GM21737 (cell line): ENCODE measurements around the gene TUB.

Experiments
- ATAC-seq: cut with Tn5 transposase; IDR thresholded peaks from one replicate; pipeline ENCODE4 v1.9.1; 2021; ENCODE audit warnings: mild to moderate bottlenecking, moderate library complexity; ENCODE audit not compliant: unreplicated experiment

TUB gene

GRCh38 chr11:8080674-8081590, at the start of gene TUB:
TSS of gene TUB (plus strand) at chr11:8081211. CDS start at chr11:8081511, 300 bp downstream.
- ATAC-seq, result no peak

- ATAC-seq, result no peak
Observed at GRCh38 chr11:8031248-8032115, 49.5 kb upstream of the TUB start.

- ATAC-seq, result no peak
Observed at GRCh38 chr11:8032122-8032521, 48.9 kb upstream of the TUB start.

- ATAC-seq, result no peak
Observed at GRCh38 chr11:8032576-8033304, 48.3 kb upstream of the TUB start.

- no peak for ATAC-seq
Observed at GRCh38 chr11:8033305-8034105, 47.5 kb upstream of the TUB start.

GRCh38 chr11:8034106-8034585, 46.9 kb upstream of the TUB start:
- ATAC-seq, result no peak

GRCh38 chr11:8034604-8035190, 46.3 kb upstream of the TUB start:
- no peak for ATAC-seq

- ATAC-seq, result no peak
Observed at GRCh38 chr11:8035200-8035855, 45.7 kb upstream of the TUB start.

GRCh38 chr11:8036002-8036802, 44.8 kb upstream of the TUB start:
- no peak for ATAC-seq

GRCh38 chr11:8036986-8037385, 44.0 kb upstream of the TUB start:
- ATAC-seq, result no peak

- ATAC-seq, result no peak
Observed at GRCh38 chr11:8038393-8038792, 42.6 kb upstream of the TUB start.

- ATAC-seq, result no peak
Observed at GRCh38 chr11:8038811-8039529, 42.0 kb upstream of the TUB start.

- no peak for ATAC-seq
Observed at GRCh38 chr11:8039530-8040260, 41.3 kb upstream of the TUB start.

- no peak for ATAC-seq
Observed at GRCh38 chr11:8040261-8040920, 40.6 kb upstream of the TUB start.

GRCh38 chr11:8040921-8041285, 40.1 kb upstream of the TUB start:
- no peak for ATAC-seq

- no peak for ATAC-seq
Observed at GRCh38 chr11:8041576-8041975, 39.4 kb upstream of the TUB start.

- ATAC-seq, result no peak
Observed at GRCh38 chr11:8043756-8044155, 37.3 kb upstream of the TUB start.
